Measurements from ENCODE around the gene USP32. TPM values are rescaled to one million over a fixed set of nuclear protein-coding genes. Genes with fewer than 3 reads are reported as not detected.

The USP32 gene
- total and polyA plus RNA-seq, 2 of the 8 experiments (the other 6 are each of a cell fraction or from before 2014, with no cell fraction given), result 29.6 to 112 TPM

DNA sequence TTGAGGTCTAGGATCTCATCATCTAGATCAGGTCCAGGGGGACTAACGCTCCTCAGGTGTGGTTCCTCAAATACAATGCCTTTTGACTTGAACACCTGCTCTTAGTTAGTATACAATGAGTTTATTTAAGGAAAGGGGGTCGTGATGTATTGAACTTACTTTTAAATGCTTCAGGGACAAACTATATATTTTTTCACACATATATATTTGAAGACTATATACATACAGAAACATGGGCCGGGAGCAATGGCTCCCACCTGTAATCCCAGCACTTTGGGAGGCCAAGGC, 11.5 kb upstream of the USP32 start (continued):
- TF ChIP-seq, protein P1, sequence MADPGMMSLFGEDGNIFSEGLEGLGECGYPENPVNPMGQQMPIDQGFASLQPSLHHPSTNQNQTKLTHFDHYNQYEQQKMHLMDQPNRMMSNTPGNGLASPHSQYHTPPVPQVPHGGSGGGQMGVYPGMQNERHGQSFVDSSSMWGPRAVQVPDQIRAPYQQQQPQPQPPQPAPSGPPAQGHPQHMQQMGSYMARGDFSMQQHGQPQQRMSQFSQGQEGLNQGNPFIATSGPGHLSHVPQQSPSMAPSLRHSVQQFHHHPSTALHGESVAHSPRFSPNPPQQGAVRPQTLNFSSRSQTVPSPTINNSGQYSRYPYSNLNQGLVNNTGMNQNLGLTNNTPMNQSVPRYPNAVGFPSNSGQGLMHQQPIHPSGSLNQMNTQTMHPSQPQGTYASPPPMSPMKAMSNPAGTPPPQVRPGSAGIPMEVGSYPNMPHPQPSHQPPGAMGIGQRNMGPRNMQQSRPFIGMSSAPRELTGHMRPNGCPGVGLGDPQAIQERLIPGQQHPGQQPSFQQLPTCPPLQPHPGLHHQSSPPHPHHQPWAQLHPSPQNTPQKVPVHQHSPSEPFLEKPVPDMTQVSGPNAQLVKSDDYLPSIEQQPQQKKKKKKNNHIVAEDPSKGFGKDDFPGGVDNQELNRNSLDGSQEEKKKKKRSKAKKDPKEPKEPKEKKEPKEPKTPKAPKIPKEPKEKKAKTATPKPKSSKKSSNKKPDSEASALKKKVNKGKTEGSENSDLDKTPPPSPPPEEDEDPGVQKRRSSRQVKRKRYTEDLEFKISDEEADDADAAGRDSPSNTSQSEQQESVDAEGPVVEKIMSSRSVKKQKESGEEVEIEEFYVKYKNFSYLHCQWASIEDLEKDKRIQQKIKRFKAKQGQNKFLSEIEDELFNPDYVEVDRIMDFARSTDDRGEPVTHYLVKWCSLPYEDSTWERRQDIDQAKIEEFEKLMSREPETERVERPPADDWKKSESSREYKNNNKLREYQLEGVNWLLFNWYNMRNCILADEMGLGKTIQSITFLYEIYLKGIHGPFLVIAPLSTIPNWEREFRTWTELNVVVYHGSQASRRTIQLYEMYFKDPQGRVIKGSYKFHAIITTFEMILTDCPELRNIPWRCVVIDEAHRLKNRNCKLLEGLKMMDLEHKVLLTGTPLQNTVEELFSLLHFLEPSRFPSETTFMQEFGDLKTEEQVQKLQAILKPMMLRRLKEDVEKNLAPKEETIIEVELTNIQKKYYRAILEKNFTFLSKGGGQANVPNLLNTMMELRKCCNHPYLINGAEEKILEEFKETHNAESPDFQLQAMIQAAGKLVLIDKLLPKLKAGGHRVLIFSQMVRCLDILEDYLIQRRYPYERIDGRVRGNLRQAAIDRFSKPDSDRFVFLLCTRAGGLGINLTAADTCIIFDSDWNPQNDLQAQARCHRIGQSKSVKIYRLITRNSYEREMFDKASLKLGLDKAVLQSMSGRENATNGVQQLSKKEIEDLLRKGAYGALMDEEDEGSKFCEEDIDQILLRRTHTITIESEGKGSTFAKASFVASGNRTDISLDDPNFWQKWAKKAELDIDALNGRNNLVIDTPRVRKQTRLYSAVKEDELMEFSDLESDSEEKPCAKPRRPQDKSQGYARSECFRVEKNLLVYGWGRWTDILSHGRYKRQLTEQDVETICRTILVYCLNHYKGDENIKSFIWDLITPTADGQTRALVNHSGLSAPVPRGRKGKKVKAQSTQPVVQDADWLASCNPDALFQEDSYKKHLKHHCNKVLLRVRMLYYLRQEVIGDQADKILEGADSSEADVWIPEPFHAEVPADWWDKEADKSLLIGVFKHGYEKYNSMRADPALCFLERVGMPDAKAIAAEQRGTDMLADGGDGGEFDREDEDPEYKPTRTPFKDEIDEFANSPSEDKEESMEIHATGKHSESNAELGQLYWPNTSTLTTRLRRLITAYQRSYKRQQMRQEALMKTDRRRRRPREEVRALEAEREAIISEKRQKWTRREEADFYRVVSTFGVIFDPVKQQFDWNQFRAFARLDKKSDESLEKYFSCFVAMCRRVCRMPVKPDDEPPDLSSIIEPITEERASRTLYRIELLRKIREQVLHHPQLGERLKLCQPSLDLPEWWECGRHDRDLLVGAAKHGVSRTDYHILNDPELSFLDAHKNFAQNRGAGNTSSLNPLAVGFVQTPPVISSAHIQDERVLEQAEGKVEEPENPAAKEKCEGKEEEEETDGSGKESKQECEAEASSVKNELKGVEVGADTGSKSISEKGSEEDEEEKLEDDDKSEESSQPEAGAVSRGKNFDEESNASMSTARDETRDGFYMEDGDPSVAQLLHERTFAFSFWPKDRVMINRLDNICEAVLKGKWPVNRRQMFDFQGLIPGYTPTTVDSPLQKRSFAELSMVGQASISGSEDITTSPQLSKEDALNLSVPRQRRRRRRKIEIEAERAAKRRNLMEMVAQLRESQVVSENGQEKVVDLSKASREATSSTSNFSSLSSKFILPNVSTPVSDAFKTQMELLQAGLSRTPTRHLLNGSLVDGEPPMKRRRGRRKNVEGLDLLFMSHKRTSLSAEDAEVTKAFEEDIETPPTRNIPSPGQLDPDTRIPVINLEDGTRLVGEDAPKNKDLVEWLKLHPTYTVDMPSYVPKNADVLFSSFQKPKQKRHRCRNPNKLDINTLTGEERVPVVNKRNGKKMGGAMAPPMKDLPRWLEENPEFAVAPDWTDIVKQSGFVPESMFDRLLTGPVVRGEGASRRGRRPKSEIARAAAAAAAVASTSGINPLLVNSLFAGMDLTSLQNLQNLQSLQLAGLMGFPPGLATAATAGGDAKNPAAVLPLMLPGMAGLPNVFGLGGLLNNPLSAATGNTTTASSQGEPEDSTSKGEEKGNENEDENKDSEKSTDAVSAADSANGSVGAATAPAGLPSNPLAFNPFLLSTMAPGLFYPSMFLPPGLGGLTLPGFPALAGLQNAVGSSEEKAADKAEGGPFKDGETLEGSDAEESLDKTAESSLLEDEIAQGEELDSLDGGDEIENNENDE (IDR thresholded peaks at IDR 0.05; ENCODE audit: insufficient replicate concordance, low read length), result no peak
- no peak for TF ChIP-seq GTF2F1 (IDR thresholded peaks at IDR 0.05; ENCODE audit: borderline replicate concordance, low read depth, low read length)
- TF ChIP-seq JUND (IDR thresholded peaks at IDR 0.05; ENCODE audit: low read length), result no peak
- no peak for TF ChIP-seq CEBPB (IDR thresholded peaks at IDR 0.05; ENCODE audit: low read depth, low read length)
- TF ChIP-seq, protein P2, sequence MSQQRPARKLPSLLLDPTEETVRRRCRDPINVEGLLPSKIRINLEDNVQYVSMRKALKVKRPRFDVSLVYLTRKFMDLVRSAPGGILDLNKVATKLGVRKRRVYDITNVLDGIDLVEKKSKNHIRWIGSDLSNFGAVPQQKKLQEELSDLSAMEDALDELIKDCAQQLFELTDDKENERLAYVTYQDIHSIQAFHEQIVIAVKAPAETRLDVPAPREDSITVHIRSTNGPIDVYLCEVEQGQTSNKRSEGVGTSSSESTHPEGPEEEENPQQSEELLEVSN (IDR thresholded peaks at IDR 0.05), result no peak
- TF ChIP-seq JUN (IDR thresholded peaks at IDR 0.05; ENCODE audit: low read depth, low read length), result no peak
- TF ChIP-seq TAF1 (IDR thresholded peaks at IDR 0.05; ENCODE audit: low read depth, low read length), result no peak
- TF ChIP-seq NANOG (IDR thresholded peaks at IDR 0.05; ENCODE audit: insufficient read depth, low read depth, low read length, poor library complexity, severe bottlenecking), result no peak
